ENCODE measurements around the gene MYO1C.
"Not testable (repeated sequence)": the region's sequence is repeated elsewhere in the genome, so short reads cannot be mapped to it uniquely, and the experiment has no call there.

MYO1C gene

GRCh38 chr17:1532836-1533602, 40.5 kb upstream of the MYO1C start:
- no peaks in the 10 kb centered on the region for H3K79me2 ChIP-seq (ENCODE audit: insufficient read depth, low read length)
- no peaks in the 10 kb centered on the region for H3K27me3 ChIP-seq (ENCODE audit: insufficient read depth, low read length, poor library complexity, severe bottlenecking)
- H3F3A ChIP-seq (ENCODE audit: low read depth) = no peaks in the 10 kb centered on the region
- H2AFZ ChIP-seq (ENCODE audit: low read length) = no peak overlapping the region
- H3K4me3 ChIP-seq (ENCODE audit: low read length, poor library complexity, severe bottlenecking) = no peak overlapping the region
- no peak overlapping the region for H3K4me2 ChIP-seq (ENCODE audit: low read depth, low read length, poor library complexity, severe bottlenecking)
- H4K20me1 ChIP-seq (ENCODE audit: insufficient read depth, low read length, poor library complexity, severe bottlenecking) = no peaks in the 10 kb centered on the region
- no peaks in the 10 kb centered on the region for H3K9me3 ChIP-seq (ENCODE audit: insufficient read depth, low read depth, low read length)
- no peak overlapping the region for H3K9ac ChIP-seq (ENCODE audit: low read depth, low read length, poor library complexity, severe bottlenecking)
- no peaks in the 10 kb centered on the region for H3K9me2 ChIP-seq (replicated peaks; ENCODE audit: low read depth, low read length)
- peaks cover 25% of the 10 kb centered on the region; the same call in 1 of the 2 replicates for H3K36me3 ChIP-seq (ENCODE audit: insufficient read depth, low read length)
- H3K4me1 ChIP-seq (ENCODE audit: insufficient read depth, low read length, poor library complexity, severe bottlenecking) = no peaks in the 10 kb centered on the region
- TF ChIP-seq CTCF (conservative IDR thresholded peaks at IDR 0.05; ENCODE audit: low read length) = peak; percentile 69
- no peak for TF ChIP-seq EZH2phosphoT487 (IDR thresholded peaks at IDR 0.05; ENCODE audit: borderline replicate concordance)

- H3K9me3 ChIP-seq (ENCODE audit: insufficient read depth, low read depth, low read length) = no peaks in the 10 kb centered on the region
- no peaks in the 10 kb centered on the region for H3K9me2 ChIP-seq (replicated peaks; ENCODE audit: low read depth, low read length)
- H3K9ac ChIP-seq (ENCODE audit: low read depth, low read length, poor library complexity, severe bottlenecking) = no peak overlapping the region
- H4K20me1 ChIP-seq (ENCODE audit: insufficient read depth, low read length, poor library complexity, severe bottlenecking) = no peaks in the 10 kb centered on the region
- TF ChIP-seq EZH2phosphoT487 (IDR thresholded peaks at IDR 0.05; ENCODE audit: borderline replicate concordance) (no peak), CTCF (conservative IDR thresholded peaks at IDR 0.05; ENCODE audit: low read length) (no peak)
- no peak overlapping the region for H3K4me2 ChIP-seq (ENCODE audit: low read depth, low read length, poor library complexity, severe bottlenecking)
- H2AFZ ChIP-seq (ENCODE audit: low read length) = no peak overlapping the region
- no peaks in the 10 kb centered on the region for H3K79me2 ChIP-seq (ENCODE audit: insufficient read depth, low read length)
- H3K36me3 ChIP-seq (ENCODE audit: insufficient read depth, low read length) = peaks cover 21% of the 10 kb centered on the region; the same call in 1 of the 2 replicates
- H3K4me1 ChIP-seq (ENCODE audit: insufficient read depth, low read length, poor library complexity, severe bottlenecking) = peaks cover 4% of the 10 kb centered on the region
- H3K27me3 ChIP-seq (ENCODE audit: insufficient read depth, low read length, poor library complexity, severe bottlenecking) = no peaks in the 10 kb centered on the region
- no peaks in the 10 kb centered on the region for H3F3A ChIP-seq (ENCODE audit: low read depth)
- H3K4me3 ChIP-seq (ENCODE audit: low read length, poor library complexity, severe bottlenecking) = no peak overlapping the region
Observed at GRCh38 chr17:1529863-1530262, 37.4 kb upstream of the MYO1C start.

- not testable (repeated sequence) for H3K9me3 ChIP-seq (ENCODE audit: insufficient read depth, low read depth, low read length); H4K20me1 ChIP-seq (ENCODE audit: insufficient read depth, low read length, poor library complexity, severe bottlenecking); H3K36me3 ChIP-seq (ENCODE audit: insufficient read depth, low read length)
Observed at GRCh38 chr17:1526876-1527275, 34.4 kb upstream of the MYO1C start.

GRCh38 chr17:1522626-1523025, 30.1 kb upstream of the MYO1C start:
- no peak overlapping the region for H3K9ac ChIP-seq (ENCODE audit: low read depth, low read length, poor library complexity, severe bottlenecking)
- H3K4me2 ChIP-seq (ENCODE audit: low read depth, low read length, poor library complexity, severe bottlenecking) = no peak overlapping the region
- peaks cover 8% of the 10 kb centered on the region for H3K4me1 ChIP-seq (ENCODE audit: insufficient read depth, low read length, poor library complexity, severe bottlenecking)
- peaks cover 5% of the 10 kb centered on the region; the same call in 1 of the 2 replicates for H3K36me3 ChIP-seq (ENCODE audit: insufficient read depth, low read length)
- no peaks in the 10 kb centered on the region for H3K27me3 ChIP-seq (ENCODE audit: insufficient read depth, low read length, poor library complexity, severe bottlenecking)
- TF ChIP-seq CTCF (conservative IDR thresholded peaks at IDR 0.05; ENCODE audit: low read length) (no peak), EZH2phosphoT487 (IDR thresholded peaks at IDR 0.05; ENCODE audit: borderline replicate concordance) (no peak)
- H3K4me3 ChIP-seq (ENCODE audit: low read length, poor library complexity, severe bottlenecking) = no peak overlapping the region
- no peaks in the 10 kb centered on the region for H3K9me3 ChIP-seq (ENCODE audit: insufficient read depth, low read depth, low read length)
- H3F3A ChIP-seq (ENCODE audit: low read depth) = no peaks in the 10 kb centered on the region
- no peaks in the 10 kb centered on the region for H4K20me1 ChIP-seq (ENCODE audit: insufficient read depth, low read length, poor library complexity, severe bottlenecking)
- H3K9me2 ChIP-seq (replicated peaks; ENCODE audit: low read depth, low read length) = no peaks in the 10 kb centered on the region
- H3K79me2 ChIP-seq (ENCODE audit: insufficient read depth, low read length) = peaks cover 7% of the 10 kb centered on the region; the same call in 1 of the 2 replicates
- no peak overlapping the region for H2AFZ ChIP-seq (ENCODE audit: low read length)

More at GRCh38 chr17:1526876-1527275, 34.4 kb upstream of the MYO1C start:
- not testable (repeated sequence) for H3K79me2 ChIP-seq (ENCODE audit: insufficient read depth, low read length); H3K4me1 ChIP-seq (ENCODE audit: insufficient read depth, low read length, poor library complexity, severe bottlenecking); H2AFZ ChIP-seq (ENCODE audit: low read length); H3K4me3 ChIP-seq (ENCODE audit: low read length, poor library complexity, severe bottlenecking); H3K27me3 ChIP-seq (ENCODE audit: insufficient read depth, low read length, poor library complexity, severe bottlenecking); H3K9me2 ChIP-seq (replicated peaks; ENCODE audit: low read depth, low read length); H3F3A ChIP-seq (ENCODE audit: low read depth); H3K4me2 ChIP-seq (ENCODE audit: low read depth, low read length, poor library complexity, severe bottlenecking); H3K9ac ChIP-seq (ENCODE audit: low read depth, low read length, poor library complexity, severe bottlenecking)
